Ascending aorta (tissue), 2 donors: ENCODE data around the gene SSC4D. TPM values are rescaled to one million over a fixed set of nuclear protein-coding genes. Genes with fewer than 3 reads are reported as not detected.

Source experiments
- DNase-seq, 2 donors: peaks; one replicate each; pipeline ENCODE4 v3.0.0-alpha.2; 2019; ENCODE audit warnings: low spot score in 2 of 2
- H3K27ac ChIP-seq, 2 donors: fragments of 200-600 bp; sonication (generic); one replicate each; pipeline ENCODE4 v1.5.1; 2016 to 2017; ENCODE audit warnings: mild to moderate bottlenecking in 1 of 2
- H3K27me3 ChIP-seq: fragments of 200-600 bp; sonication (generic); one replicate; pipeline ENCODE4 v1.5.1; 2017
- H3K36me3 ChIP-seq, 2 donors: fragments of 200-600 bp; sonication (generic); one replicate each; pipeline ENCODE4 v1.5.1; 2016
- H3K4me1 ChIP-seq, 2 donors: fragments of 200-600 bp; sonication (generic); one replicate each; pipeline ENCODE4 v1.5.1; 2016 to 2017; ENCODE audit warnings: mild to moderate bottlenecking in 1 of 2
- H3K4me3 ChIP-seq, 2 donors: fragments of 200-600 bp; sonication (generic); one replicate each; pipeline ENCODE4 v1.5.1; 2016 to 2017; ENCODE audit warnings: mild to moderate bottlenecking in 1 of 2
- H3K9me3 ChIP-seq, 2 donors: fragments of 200-600 bp; sonication (generic); one replicate each; pipeline ENCODE4 v1.5.1; 2016
- intact Hi-C: fragments of 100-400 bp; cut with DNase I; formaldehyde crosslinking; loops from one replicate; pipeline ENCODE4 v1.15.1; 2023
- total RNA-seq: library from RNA; depleted of rRNA; stranded (reverse); fragments of >200 nt; gene quantifications from one replicate; pipeline ENCODE4 v1.1.0, GENCODE V29; 2016
- TF ChIP-seq, protein P1 (sequence below), 3 experiments: fragments of 200-600 bp in 2 of 3; fragments of 450-650 bp in 1 of 3; sonication (generic) in 2 of 3; IDR thresholded peaks; one replicate each; pipeline ENCODE4 v1.5.1; 2016 to 2019; ENCODE audit warnings: antibody characterized with exemption in 3 of 3, mild to moderate bottlenecking in 1 of 3, moderate library complexity in 1 of 3

The SSC4D gene
- total RNA-seq, 1 donor from 2014 or later = not detected

DNA sequence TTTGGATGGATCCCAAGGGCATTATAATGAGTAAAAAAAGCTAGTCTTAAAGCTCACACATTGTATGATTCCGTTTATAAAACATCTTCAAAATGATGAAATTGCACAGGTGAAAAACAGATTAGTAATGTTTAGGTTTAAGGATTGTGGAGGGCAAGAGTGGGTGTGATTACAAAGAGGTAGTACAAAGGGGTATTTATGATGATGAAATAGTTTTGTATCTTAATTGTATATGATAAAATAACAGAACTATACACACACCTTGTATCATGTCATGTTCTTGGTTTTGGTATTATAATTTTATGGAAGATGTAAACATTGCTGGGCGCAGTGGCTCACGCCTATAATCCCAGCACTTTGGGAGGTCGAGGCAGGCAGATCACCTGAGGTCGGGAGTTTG is 2.8 kb upstream of the SSC4D start:
- Histone ChIP-seq H3K36me3 (no peaks in the 10 kb centered on the region), H3K27ac (no peak overlapping the region), H3K4me3 (no peak overlapping the region), H3K4me1 (no peaks in the 10 kb centered on the region), H3K9me3 (no peaks in the 10 kb centered on the region), H3K27me3 (no peaks in the 10 kb centered on the region)
- TF ChIP-seq, protein P1, sequence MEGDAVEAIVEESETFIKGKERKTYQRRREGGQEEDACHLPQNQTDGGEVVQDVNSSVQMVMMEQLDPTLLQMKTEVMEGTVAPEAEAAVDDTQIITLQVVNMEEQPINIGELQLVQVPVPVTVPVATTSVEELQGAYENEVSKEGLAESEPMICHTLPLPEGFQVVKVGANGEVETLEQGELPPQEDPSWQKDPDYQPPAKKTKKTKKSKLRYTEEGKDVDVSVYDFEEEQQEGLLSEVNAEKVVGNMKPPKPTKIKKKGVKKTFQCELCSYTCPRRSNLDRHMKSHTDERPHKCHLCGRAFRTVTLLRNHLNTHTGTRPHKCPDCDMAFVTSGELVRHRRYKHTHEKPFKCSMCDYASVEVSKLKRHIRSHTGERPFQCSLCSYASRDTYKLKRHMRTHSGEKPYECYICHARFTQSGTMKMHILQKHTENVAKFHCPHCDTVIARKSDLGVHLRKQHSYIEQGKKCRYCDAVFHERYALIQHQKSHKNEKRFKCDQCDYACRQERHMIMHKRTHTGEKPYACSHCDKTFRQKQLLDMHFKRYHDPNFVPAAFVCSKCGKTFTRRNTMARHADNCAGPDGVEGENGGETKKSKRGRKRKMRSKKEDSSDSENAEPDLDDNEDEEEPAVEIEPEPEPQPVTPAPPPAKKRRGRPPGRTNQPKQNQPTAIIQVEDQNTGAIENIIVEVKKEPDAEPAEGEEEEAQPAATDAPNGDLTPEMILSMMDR (IDR thresholded peaks at IDR 0.05) = no peak
- intact Hi-C loops = no loop called here
- no peak for DNase-seq

DNA sequence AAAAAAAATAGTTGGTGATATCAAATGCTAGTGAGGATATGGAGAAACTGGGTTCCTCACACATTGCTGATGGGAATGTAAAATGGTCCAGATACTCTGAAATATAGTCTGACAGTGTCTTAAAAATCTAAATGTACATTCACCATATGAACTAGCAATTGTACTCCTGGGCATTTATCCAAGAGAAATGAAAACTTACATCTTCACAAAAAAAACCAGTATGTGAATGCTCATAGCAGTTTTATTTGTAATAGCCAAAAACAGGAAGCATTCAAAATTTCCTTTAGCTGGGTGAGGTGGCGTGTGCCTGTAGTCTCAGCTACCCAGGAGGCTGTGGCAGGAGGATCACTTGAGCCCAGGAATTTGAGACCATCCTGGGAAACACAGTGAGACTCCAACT is 2.1 kb upstream of the SSC4D start:
- intact Hi-C loops = no loop called here
- H3K27ac ChIP-seq = no peak overlapping the region
- no peaks in the 10 kb centered on the region for H3K36me3 ChIP-seq
- TF ChIP-seq, protein P1 (IDR thresholded peaks at IDR 0.05) = no peak
- no peak for DNase-seq
- H3K4me1 ChIP-seq = no peaks in the 10 kb centered on the region
- no peak overlapping the region for H3K4me3 ChIP-seq
- no peaks in the 10 kb centered on the region for H3K27me3 ChIP-seq
- no peaks in the 10 kb centered on the region for H3K9me3 ChIP-seq

DNA sequence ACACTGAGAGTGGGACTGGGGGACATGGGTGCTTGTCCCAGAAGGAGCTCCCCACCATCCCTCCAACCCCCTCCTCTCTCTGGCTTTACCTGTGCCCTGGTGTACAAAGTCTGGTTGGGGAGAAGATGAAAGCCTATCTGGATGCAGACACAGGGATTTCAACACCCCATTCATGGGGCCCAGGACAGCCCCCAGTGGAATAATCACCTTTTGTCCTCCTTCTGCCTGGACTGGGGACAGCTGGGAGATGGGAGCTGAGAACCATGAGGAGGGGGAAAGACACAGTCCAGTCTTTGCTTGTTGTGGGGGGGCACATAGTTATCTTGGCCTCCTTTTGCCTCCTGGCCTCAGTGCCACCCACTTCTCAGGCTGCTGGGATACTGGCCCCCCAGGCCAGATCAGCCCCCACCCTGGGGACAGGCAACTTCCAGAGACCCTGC is 1.4 kb downstream of the SSC4D start:
- intact Hi-C loops = no loop called here
- H3K4me1 ChIP-seq = no peaks in the 10 kb centered on the region
- no peaks in the 10 kb centered on the region for H3K27me3 ChIP-seq
- H3K27ac ChIP-seq = no peak overlapping the region
- H3K9me3 ChIP-seq = no peaks in the 10 kb centered on the region
- no peaks in the 10 kb centered on the region for H3K36me3 ChIP-seq
- no peak for DNase-seq
- TF ChIP-seq, protein P1 (IDR thresholded peaks at IDR 0.05) = no peak
- H3K4me3 ChIP-seq = no peak overlapping the region

DNA sequence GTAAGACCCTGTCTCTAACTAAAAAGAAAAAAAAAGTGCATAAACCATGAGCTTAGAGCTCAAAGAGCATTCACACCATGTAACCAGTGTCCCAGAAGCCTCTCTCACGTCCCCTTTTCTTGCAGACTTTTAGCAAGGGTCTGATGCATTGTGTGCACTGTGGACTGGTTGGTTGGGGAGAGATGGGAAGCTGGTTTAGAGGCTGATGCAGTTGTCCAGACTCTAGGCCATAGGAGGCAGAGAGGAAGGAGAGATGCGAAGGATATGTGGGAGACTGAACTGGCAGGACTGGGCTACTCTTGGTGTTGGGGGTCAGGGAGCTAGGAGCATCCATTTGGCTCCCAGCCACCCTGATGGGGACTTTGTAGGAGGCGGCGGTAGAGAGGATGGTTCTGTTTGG is 1.8 kb downstream of the SSC4D start:
- Histone ChIP-seq H3K36me3 (no peaks in the 10 kb centered on the region), H3K9me3 (no peaks in the 10 kb centered on the region), H3K4me1 (no peaks in the 10 kb centered on the region), H3K27me3 (no peaks in the 10 kb centered on the region), H3K27ac (no peak overlapping the region), H3K4me3 (no peak overlapping the region)
- intact Hi-C loops = no loop called here
- no peak for DNase-seq
- TF ChIP-seq, protein P1 (IDR thresholded peaks at IDR 0.05) = no peak

DNA sequence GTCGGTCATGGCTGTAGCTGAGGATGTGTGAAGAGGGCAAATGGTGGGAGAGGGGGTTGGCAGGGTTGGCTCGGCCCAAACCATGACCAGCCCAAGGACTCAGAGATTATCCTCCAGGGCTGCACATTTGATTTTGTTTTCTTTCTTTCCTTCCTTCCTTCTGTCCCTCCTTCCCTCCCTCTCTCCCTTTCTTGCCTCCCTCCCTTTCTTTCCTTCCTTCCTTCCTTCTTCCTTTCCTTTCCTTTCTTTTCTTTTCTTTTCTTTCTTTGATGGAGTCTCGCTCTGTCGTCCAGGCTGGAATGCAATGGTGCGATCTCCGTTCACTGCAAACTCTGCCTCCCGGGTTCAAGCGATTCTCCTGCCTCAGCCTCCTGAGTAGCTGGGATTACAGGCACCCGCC is 3.8 kb downstream of the SSC4D start:
- TF ChIP-seq, protein P1 (IDR thresholded peaks at IDR 0.05) = no peak
- no peaks in the 10 kb centered on the region for H3K36me3 ChIP-seq
- H3K4me1 ChIP-seq = no peaks in the 10 kb centered on the region
- no peaks in the 10 kb centered on the region for H3K9me3 ChIP-seq
- no peak overlapping the region for H3K4me3 ChIP-seq
- H3K27ac ChIP-seq = no peak overlapping the region
- DNase-seq = no peak
- intact Hi-C loops = no loop called here
- H3K27me3 ChIP-seq = no peaks in the 10 kb centered on the region
